Heart left ventricle (tissue), 16 donors: ENCODE results near the gene DZIP1. TPM values are rescaled to one million over a fixed set of nuclear protein-coding genes. Genes with fewer than 3 reads are reported as not detected.

Source experiments
- ATAC-seq, 4 donors: fragments of 200-7000 bp; cut with Tn5 transposase; one replicate each; pipeline ENCODE4 v1.9.1; 2020 to 2022; ENCODE audit warnings: moderate library complexity in 4 of 4, mild to moderate bottlenecking in 3 of 4, moderate number of reproducible peaks in 1 of 4
- DNase-seq, 5 donors: peaks; one replicate each; pipeline ENCODE4 v3.0.0-alpha.2; 2020
- H3K27ac ChIP-seq, 12 donors: fragments of 200-600 bp; sonication (generic) in 4 of 12; one replicate each; pipeline versions ENCODE4 v1.5.0 to v1.8.0; 2016 to 2022; ENCODE audit warnings: mild to moderate bottlenecking in 2 of 12
- H3K27me3 ChIP-seq, 9 donors: fragments of 200-600 bp; sonication (generic) in 2 of 9; one replicate each; pipeline versions ENCODE4 v1.5.1 to v1.8.0; 2016 to 2022; ENCODE audit warnings: mild to moderate bottlenecking in 3 of 9
- H3K36me3 ChIP-seq, 9 donors: fragments of 200-600 bp; sonication (generic) in 2 of 9; one replicate each; pipeline versions ENCODE4 v1.5.0 to v1.8.0; 2018 to 2022; ENCODE audit warnings: mild to moderate bottlenecking in 2 of 9
- H3K4me1 ChIP-seq, 12 donors: fragments of 200-600 bp; sonication (generic) in 4 of 12; one replicate each; pipeline versions ENCODE4 v1.5.0 to v1.8.0; 2016 to 2022; ENCODE audit warnings: mild to moderate bottlenecking in 3 of 12
- H3K4me3 ChIP-seq, 12 donors: fragments of 200-600 bp; sonication (generic) in 4 of 12; one replicate each; pipeline versions ENCODE4 v1.5.0 to v1.8.0; 2017 to 2022; ENCODE audit warnings: mild to moderate bottlenecking in 9 of 12, moderate library complexity in 4 of 12
- H3K9me3 ChIP-seq, 12 donors: fragments of 200-600 bp; sonication (generic) in 4 of 12; one replicate each; pipeline versions ENCODE4 v1.5.0 to v1.8.0; 2016 to 2022; ENCODE audit warnings: mild to moderate bottlenecking in 1 of 12
- POLR2A ChIP-seq, 2 donors: fragments of 450-650 bp; IDR thresholded peaks; one replicate each; pipeline ENCODE4 v1.6.1; 2017; ENCODE audit warnings: antibody characterized with exemption in 2 of 2, mild to moderate bottlenecking in 2 of 2, moderate library complexity in 2 of 2
- WGBS, 4 donors: extraction: QIAGEN DNeasy Blood & Tissue Kit in 2 of 4; methylation state at CpG; one replicate each; pipeline versions ENCODE4 v1.1.5 to v1.1.7; 2013 to 2018; 5-methylcytosine and 5-hydroxymethylcytosine counted together
- intact Hi-C, 10 donors: fragments of 100-400 bp; cut with DNase I; formaldehyde crosslinking; loops; one replicate each; pipeline versions ENCODE4 v1.11.1 to v1.14.2; 2022
- polyA plus RNA-seq, 2 donors: library from polyadenylated mRNA; stranded (reverse); fragments of 200-250 nt; gene quantifications; one replicate each; pipeline ENCODE4 v1.2.3, GENCODE V29; 2013
- total RNA-seq, 9 donors: library from RNA; depleted of rRNA in 2 of 9; stranded (reverse); fragments of >200 nt in 2 of 9; fragmentation: NEBNext Ultra II Directional in 3 of 9; extraction: Animal tissue kit (Norgen Biotek cat#: 25700) in 3 of 9; gene quantifications; one replicate each; pipeline versions ENCODE4 v1.1.0 to v1.2.4, GENCODE V29; 2016 to 2023
- TF ChIP-seq, protein P1 (sequence below), 12 donors: fragments of 200-600 bp; sonication (generic) in 4 of 12; IDR thresholded peaks; one replicate each; pipeline versions ENCODE4 v1.5.0 to v1.8.0; 2018 to 2022; ENCODE audit warnings: antibody characterized with exemption in 12 of 12, mild to moderate bottlenecking in 5 of 12
- donor health status: ischemic (EF 13 %, LVEDD 7.1; RV severe dilation, severe dysfunction).
- donor health status: healthy with polysubstance abuse.
- donor health status: DM: no; HTN: yes; CAD: no.
- donor health status: DM: no; HTN: no; CAD: no.
- donor health status: ischemic (EF 25% LVEDD 6.9; RV normal size, moderate dysfunction).
- donor health status: ischemic (EF 25% LVEDD 5.7; RV mildly dilated, moderate dysfunction).
- donor health status: healthy.
- donor health status: DM: yes; HTN: yes; CAD: no.
- donor health status: ischemic (EF 35%, LVEDD 5.7; RV mildly dilated, moderate dysfunction).
- donor health status: nonischemic (EF 11% LVEDD 7.7; RV severe dilation, severe dysfunction).
- donor health status: DM: yes; HTN: yes; CAD: no.
- donor health status: PGD.
- donor health status: ischemic (EF 29% LVEDD 5.4; RV normal size, mild dysfunction).
- donor health status: nonischemic (EF 23%, LVEDD 6.1; RV moderate dilation, normal function).

The DZIP1 gene
- total and polyA plus RNA-seq, 11 donors = 1.9 to 6.9 (median 4.2) TPM

DNA sequence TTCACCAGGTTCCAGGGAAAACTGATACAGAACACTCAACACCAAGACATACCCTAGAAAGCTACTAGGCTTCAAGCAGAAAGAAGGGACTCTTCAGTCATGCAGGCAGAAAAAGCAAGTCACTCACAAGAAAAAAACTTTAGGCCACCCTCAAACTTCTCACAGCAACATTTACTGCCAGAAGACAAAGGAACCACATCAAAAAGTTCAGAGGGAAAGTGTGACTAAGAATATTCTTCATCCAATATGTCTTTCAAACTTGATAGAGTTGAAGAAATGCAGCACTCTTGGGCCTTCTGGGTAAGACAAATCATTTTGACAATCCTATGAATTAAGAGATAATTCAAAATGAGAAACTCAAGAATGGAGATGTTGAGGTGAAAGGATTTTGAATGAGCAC is 7.7 kb downstream of the DZIP1 start:
- intact Hi-C loops = no loop called here
- no peak for ATAC-seq
- Histone ChIP-seq H3K27me3 (peaks cover 0 to 23% (median 6%) of the 10 kb centered on the region in 9 donors), H3K4me1 (peaks cover 0 to 6% (median 0%) of the 10 kb centered on the region in 12 donors), H3K36me3 (peaks cover 0 to 19% (median 0%) of the 10 kb centered on the region in 9 donors), H3K27ac (no peak overlapping the region), H3K4me3 (no peak overlapping the region), H3K9me3 (no peaks in the 10 kb centered on the region)
- TF ChIP-seq POLR2A (IDR thresholded peaks at IDR 0.05) = no peak
- TF ChIP-seq, protein P1, sequence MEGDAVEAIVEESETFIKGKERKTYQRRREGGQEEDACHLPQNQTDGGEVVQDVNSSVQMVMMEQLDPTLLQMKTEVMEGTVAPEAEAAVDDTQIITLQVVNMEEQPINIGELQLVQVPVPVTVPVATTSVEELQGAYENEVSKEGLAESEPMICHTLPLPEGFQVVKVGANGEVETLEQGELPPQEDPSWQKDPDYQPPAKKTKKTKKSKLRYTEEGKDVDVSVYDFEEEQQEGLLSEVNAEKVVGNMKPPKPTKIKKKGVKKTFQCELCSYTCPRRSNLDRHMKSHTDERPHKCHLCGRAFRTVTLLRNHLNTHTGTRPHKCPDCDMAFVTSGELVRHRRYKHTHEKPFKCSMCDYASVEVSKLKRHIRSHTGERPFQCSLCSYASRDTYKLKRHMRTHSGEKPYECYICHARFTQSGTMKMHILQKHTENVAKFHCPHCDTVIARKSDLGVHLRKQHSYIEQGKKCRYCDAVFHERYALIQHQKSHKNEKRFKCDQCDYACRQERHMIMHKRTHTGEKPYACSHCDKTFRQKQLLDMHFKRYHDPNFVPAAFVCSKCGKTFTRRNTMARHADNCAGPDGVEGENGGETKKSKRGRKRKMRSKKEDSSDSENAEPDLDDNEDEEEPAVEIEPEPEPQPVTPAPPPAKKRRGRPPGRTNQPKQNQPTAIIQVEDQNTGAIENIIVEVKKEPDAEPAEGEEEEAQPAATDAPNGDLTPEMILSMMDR (IDR thresholded peaks at IDR 0.05) = no peak
- no peak for DNase-seq

DNA sequence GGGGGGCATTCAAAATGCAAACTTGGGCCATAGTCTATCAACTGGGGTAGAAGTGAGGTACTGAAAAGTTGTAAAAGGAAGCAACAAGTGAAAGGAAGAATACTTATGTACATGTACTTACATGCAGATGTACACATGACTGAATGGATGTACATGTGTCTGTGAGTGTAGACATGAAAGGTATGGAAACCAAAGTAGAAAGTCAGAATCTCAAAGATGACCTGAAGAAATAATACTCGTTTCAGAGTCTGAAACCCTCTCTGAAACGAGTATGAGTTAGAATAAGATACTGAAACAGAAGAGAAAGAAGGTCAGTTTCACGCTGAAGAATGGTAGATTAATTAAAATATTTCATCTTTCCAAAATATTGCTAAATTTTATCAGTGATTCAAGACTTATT is 13.9 kb downstream of the DZIP1 start:
- no peak for DNase-seq
- no peak overlapping the region for H3K27ac ChIP-seq
- no peaks in the 10 kb centered on the region for H3K4me1 ChIP-seq
- peaks cover 0 to 18% (median 0%) of the 10 kb centered on the region in 12 donors for H3K9me3 ChIP-seq
- H3K27me3 ChIP-seq = no peaks in the 10 kb centered on the region
- 79 to 89% (median 85%) methylated on average over 3 of the region's 3 CpGs for WGBS, 4 donors
- H3K36me3 ChIP-seq = peaks cover 0 to 60% (median 10%) of the 10 kb centered on the region in 9 donors
- no peak overlapping the region for H3K4me3 ChIP-seq
- TF ChIP-seq POLR2A (IDR thresholded peaks at IDR 0.05) = no peak
- TF ChIP-seq, protein P1 (IDR thresholded peaks at IDR 0.05) = no peak
- no peak for ATAC-seq
- intact Hi-C loops = no loop called here

DNA sequence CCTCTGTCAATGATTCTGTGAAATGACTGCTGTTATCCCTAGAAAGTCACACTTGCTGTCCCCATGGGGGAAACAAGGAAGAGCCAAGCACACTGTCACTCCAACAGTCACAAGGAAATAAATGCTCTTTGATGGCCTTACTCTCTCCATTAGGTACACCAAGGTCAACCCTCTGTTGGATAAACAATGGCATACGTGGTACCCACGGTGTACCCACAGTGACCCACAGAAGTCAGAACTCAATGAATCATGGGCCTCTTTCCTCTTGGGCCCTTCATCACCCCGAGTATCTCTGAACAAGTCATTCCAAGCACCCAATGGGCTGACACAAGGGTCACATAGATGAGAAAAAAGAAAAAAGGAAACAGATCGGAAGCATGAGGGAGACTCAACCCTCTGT is 15.4 kb downstream of the DZIP1 start:
- intact Hi-C loops = loop anchor here in 4 of 10 donors (5.0 to 10.0 kb wide), 4 partner anchors 134 to 356 kb away; no protein-coding TSS in a partner anchor
- no peak for ATAC-seq
- Histone ChIP-seq H3K36me3 (peaks cover 0 to 66% (median 10%) of the 10 kb centered on the region in 9 donors), H3K27me3 (no peaks in the 10 kb centered on the region), H3K27ac (no peak overlapping the region), H3K4me3 (no peak overlapping the region), H3K9me3 (peaks cover 0 to 18% (median 0%) of the 10 kb centered on the region in 12 donors), H3K4me1 (no peaks in the 10 kb centered on the region)
- WGBS, 4 donors = 65 to 91% (median 85%) methylated on average over 4 of the region's 4 CpGs
- no peak for DNase-seq
- TF ChIP-seq, protein P1 (IDR thresholded peaks at IDR 0.05) = no peak
- TF ChIP-seq POLR2A (IDR thresholded peaks at IDR 0.05) = no peak

DNA sequence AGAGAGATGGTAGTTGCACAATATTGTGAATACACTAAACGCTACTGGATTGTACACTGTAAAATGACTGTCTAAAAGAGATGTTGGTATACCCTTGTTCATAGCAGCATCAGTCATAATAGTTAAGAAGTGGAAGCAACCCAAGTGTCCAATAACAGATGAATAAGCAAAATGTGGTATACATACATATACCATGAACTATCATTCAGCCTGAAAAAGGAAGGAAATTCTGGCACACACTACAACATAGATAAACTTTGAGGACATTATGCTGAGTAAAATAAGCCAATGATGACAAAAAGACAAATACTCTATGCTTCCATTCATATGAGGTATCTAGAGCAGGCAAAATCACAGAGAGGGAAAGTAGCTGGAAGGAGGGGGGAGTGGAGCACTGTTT is 16.0 kb downstream of the DZIP1 start:
- ATAC-seq = no peak
- WGBS, 4 donors = 97 to 100% (median 99%) methylated on average over 1 of the region's 1 CpG
- H3K36me3 ChIP-seq = peaks cover 0 to 67% (median 10%) of the 10 kb centered on the region in 9 donors

More for the DNA sequence above, 16.0 kb downstream of the DZIP1 start:
- Histone ChIP-seq H3K9me3 (peaks cover 0 to 18% (median 0%) of the 10 kb centered on the region in 12 donors), H3K27me3 (no peaks in the 10 kb centered on the region), H3K4me1 (no peaks in the 10 kb centered on the region), H3K27ac (no peak overlapping the region), H3K4me3 (no peak overlapping the region)
- intact Hi-C loops = loop anchor here in 4 of 10 donors (5.0 to 10.0 kb wide), 4 partner anchors 134 to 356 kb away; no protein-coding TSS in a partner anchor
- no peak for DNase-seq
- no peak for TF ChIP-seq POLR2A (IDR thresholded peaks at IDR 0.05)
- TF ChIP-seq, protein P1 (IDR thresholded peaks at IDR 0.05) = no peak
